HCT116 (cell line): ENCODE results near the gene HIC1. TPM values are rescaled to one million over a fixed set of nuclear protein-coding genes. Genes with fewer than 3 reads are reported as not detected.

ENCODE experiments used
- ATAC-seq: fragments of 200-7000 bp; cut with Tn5 transposase; 2 replicates; pipeline ENCODE4 v1.9.1; 2020; ENCODE audit warnings: mild to moderate bottlenecking, moderate library complexity
- BruUV-seq: library from RNA; stranded (reverse); fragments of 400-500 nt; replicated peaks from 2 replicates; lab custom pipeline; 2021; lab: Mats Ljungman, UMichigan
- CTCF ChIA-PET: fragments of 300-600 bp; sonication (Branson Sonifier 250); formaldehyde crosslinking; loops from one replicate; lab custom pipeline; 2021; ENCODE audit warnings: antibody characterized with exemption; lab: Charles Lee
- POLR2A ChIA-PET: fragments of 300-600, 350-600 bp; sonication (Branson Sonifier 250); formaldehyde crosslinking; loops from one replicate; lab custom pipeline; 2021; ENCODE audit warnings: antibody characterized with exemption; lab: Charles Lee
- RAD21 ChIA-PET, 2 experiments: fragments of 300-600 bp; sonication (Branson Sonifier 250); formaldehyde crosslinking; loops; one replicate each; lab custom pipeline; 2023; ENCODE audit warnings: low total read pairs in 2 of 2; ENCODE audit not compliant: uncharacterized antibody in 2 of 2, unreplicated experiment in 2 of 2, low non-redundant PET in 1 of 2; lab: Charles Lee
- DNase-seq: peaks from one replicate; pipeline ENCODE4 v3.0.0-alpha.2; 2010; ENCODE audit warnings: low read depth, low spot score
- H2AFZ ChIP-seq: fragments of 200-600 bp; shearing (Covaris generic), sonication (generic); 2 replicates; pipeline ENCODE4 v1.6.1; 2017; ENCODE audit warnings: low read depth, mixed run types, mixed read lengths, antibody characterized with exemption, low read length; ENCODE audit not compliant: poor library complexity, severe bottlenecking
- H3K27ac ChIP-seq: 2 replicates; pipeline ENCODE4 v1.5.1; 2012; ENCODE audit warnings: low read depth, low read length
- H3K27me3 ChIP-seq: fragments of 200-600 bp; sonication (generic); 2 replicates; pipeline ENCODE4 v1.6.1; 2016; ENCODE audit warnings: mixed run types, low read length, mixed read lengths; ENCODE audit not compliant: insufficient read depth
- H3K36me3 ChIP-seq, 2 experiments: fragments of 200-500 bp in 1 of 2; fragments of 200-600 bp in 1 of 2; sonication (Bioruptor generic) in 1 of 2; sonication (generic) in 1 of 2; 2 replicates each; pipeline versions ENCODE4 v1.5.1 to v1.6.1; 2014 to 2016; ENCODE audit warnings: low read length in 2 of 2, inconsistent platforms in 1 of 2, mixed read lengths in 1 of 2, mixed run types in 1 of 2; ENCODE audit not compliant: insufficient read depth in 2 of 2, control insufficient read depth in 1 of 2
- H3K4me1 ChIP-seq, 2 experiments: fragments of 200-600 bp in 1 of 2; sonication (generic) in 1 of 2; 2 replicates each; pipeline versions ENCODE4 v1.5.1 to v1.6.1; 2012 to 2017; ENCODE audit warnings: low read length in 2 of 2, inconsistent platforms in 1 of 2, mild to moderate bottlenecking in 1 of 2, mixed read lengths in 1 of 2, mixed run types in 1 of 2, moderate library complexity in 1 of 2; ENCODE audit not compliant: insufficient read depth in 2 of 2, control insufficient read depth in 1 of 2
- H3K4me2 ChIP-seq: fragments of 200-600 bp; sonication (generic); 2 replicates; pipeline ENCODE4 v1.6.1; 2017; ENCODE audit warnings: mixed run types, low read length, mixed read lengths
- H3K4me3 ChIP-seq, 2 experiments: fragments of 200-600 bp in 1 of 2; sonication (generic) in 1 of 2; replicated peaks in 1 of 2; 2 replicates each; pipeline ENCODE4 v1.5.1; 2011 to 2016; ENCODE audit warnings: low read length in 2 of 2, control low read depth in 1 of 2, low read depth in 1 of 2, mild to moderate bottlenecking in 1 of 2, mixed read lengths in 1 of 2, mixed run types in 1 of 2
- H3K79me2 ChIP-seq: fragments of 200-600 bp; sonication (generic); 2 replicates; pipeline ENCODE4 v1.6.1; 2017; ENCODE audit warnings: mild to moderate bottlenecking, mixed run types, low read length, moderate library complexity, mixed read lengths; ENCODE audit not compliant: insufficient read depth
- H3K9ac ChIP-seq: fragments of 200-600 bp; sonication (generic); 2 replicates; pipeline ENCODE4 v1.6.1; 2016; ENCODE audit warnings: low read length, mixed read lengths
- H3K9me2 ChIP-seq: fragments of 200-600 bp; sonication (generic), shearing (Covaris generic); 2 replicates; pipeline ENCODE4 v1.6.1; 2017; ENCODE audit warnings: mixed run types, mild to moderate bottlenecking, moderate library complexity; ENCODE audit not compliant: insufficient read depth
- H3K9me3 ChIP-seq, 2 experiments: fragments of 200-500 bp in 1 of 2; fragments of 200-600 bp in 1 of 2; sonication (Bioruptor generic) in 1 of 2; sonication (generic) in 1 of 2; 2 replicates each; pipeline ENCODE4 v1.6.1; 2014 to 2017; ENCODE audit warnings: low read length in 2 of 2, mixed read lengths in 2 of 2, inconsistent platforms in 1 of 2, low read depth in 1 of 2, mild to moderate bottlenecking in 1 of 2, mixed run types in 1 of 2, moderate library complexity in 1 of 2; ENCODE audit not compliant: control insufficient read depth in 1 of 2, insufficient read depth in 1 of 2
- H4K20me1 ChIP-seq: fragments of 200-600 bp; sonication (generic), shearing (Covaris generic); 2 replicates; pipeline ENCODE4 v1.6.1; 2017; ENCODE audit warnings: mixed run types, mild to moderate bottlenecking, moderate library complexity; ENCODE audit not compliant: insufficient read depth
- CBX3 ChIP-seq: IDR thresholded peaks from 2 replicates; pipeline ENCODE4 v1.6.1; 2012; ENCODE audit warnings: low read depth
- CEBPB ChIP-seq: IDR thresholded peaks from 2 replicates; pipeline ENCODE4 v1.6.1; 2012; ENCODE audit warnings: low read depth
- EGR1 ChIP-seq: IDR thresholded peaks from 2 replicates; pipeline ENCODE4 v1.6.1; 2012; ENCODE audit warnings: low read depth
- ELF1 ChIP-seq: IDR thresholded peaks from 2 replicates; pipeline ENCODE4 v1.6.1; 2012; ENCODE audit warnings: low read depth, borderline replicate concordance
- RAD21 ChIP-seq: IDR thresholded peaks from 2 replicates; pipeline ENCODE4 v1.6.1; 2012; ENCODE audit warnings: low read depth, mild to moderate bottlenecking
- SIN3A ChIP-seq: IDR thresholded peaks from 2 replicates; pipeline ENCODE4 v1.6.1; 2012; ENCODE audit warnings: low read depth
- SRF ChIP-seq: IDR thresholded peaks from 2 replicates; pipeline ENCODE4 v1.6.1; 2012; ENCODE audit warnings: low read depth
- intact Hi-C: fragments of 100-400 bp; cut with micrococcal nuclease; formaldehyde crosslinking; loops from 2 replicates; pipeline ENCODE4 v1.10.0; 2022
- total RNA-seq: library from RNA; stranded (reverse); gene quantifications from one replicate; pipeline ENCODE4 v1.2.1, GENCODE V29; 2021; ENCODE audit not compliant: unreplicated experiment
- TF ChIP-seq, protein P1 (sequence below): IDR thresholded peaks from 2 replicates; pipeline ENCODE4 v1.6.1; 2012; ENCODE audit warnings: low read depth

HIC1 gene
- total RNA-seq, 1 experiment from 2014 or later: 0.64 TPM

DNA sequence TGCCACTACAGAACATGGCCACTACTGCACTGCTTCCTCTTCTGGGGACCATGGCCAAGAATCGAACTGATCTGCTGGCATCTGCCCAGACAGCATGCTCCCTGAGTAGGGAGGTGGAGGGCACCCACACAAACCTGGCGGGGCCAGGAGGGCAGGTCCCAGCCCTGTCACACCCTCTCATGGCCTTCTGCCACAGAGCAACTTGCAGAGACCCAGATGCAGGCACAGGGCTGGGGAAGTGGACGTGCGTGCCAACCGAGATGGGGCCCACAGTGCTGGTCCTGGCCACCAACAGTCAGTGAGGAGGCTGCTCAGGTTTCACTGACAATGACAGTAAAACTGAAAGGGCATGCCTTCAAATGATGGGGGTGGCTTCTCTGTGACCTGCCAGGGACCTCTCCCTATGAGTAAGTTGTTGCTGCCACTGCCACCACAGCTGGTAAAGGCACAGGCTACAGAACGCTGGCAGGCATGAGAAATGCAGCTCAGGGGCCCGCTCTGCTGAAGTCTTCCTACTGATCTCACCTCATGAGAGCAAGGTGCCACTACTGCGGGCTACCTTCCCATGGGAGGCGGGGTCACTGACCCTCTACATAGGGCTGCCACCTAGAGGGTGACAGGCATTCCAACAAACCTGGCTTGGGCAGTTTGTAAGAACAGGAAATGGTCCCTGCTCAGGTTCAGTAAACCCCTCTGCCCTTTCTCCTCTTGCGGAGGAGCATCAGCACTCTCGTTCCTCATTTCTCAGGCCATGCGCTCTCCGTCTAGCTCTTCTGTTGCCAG lies 15.5 kb downstream of the HIC1 start:
- Histone ChIP-seq H3K27me3 (no peaks in the 10 kb centered on the region), H3K79me2 (no peaks in the 10 kb centered on the region), H2AFZ (no peak overlapping the region), H3K4me1 (peaks cover 0 to 14% of the 10 kb centered on the region in 2 experiments; a peak in 1 of 4 replicates), H3K9ac (no peak overlapping the region), H3K9me3 (no peaks in the 10 kb centered on the region), H3K9me2 (no peaks in the 10 kb centered on the region), H3K4me2 (no peak overlapping the region), H3K36me3 (no peaks in the 10 kb centered on the region), H3K27ac (no peak overlapping the region), H3K4me3 (no peak overlapping the region), H4K20me1 (no peaks in the 10 kb centered on the region)
- intact Hi-C loops: no loop called here
- BruUV-seq: no TSS peak
- TF ChIP-seq SIN3A (no peak), RAD21 (no peak), SRF (no peak), CEBPB (no peak), ELF1 (no peak), EGR1 (no peak), CBX3 (no peak)
- TF ChIP-seq, protein P1, sequence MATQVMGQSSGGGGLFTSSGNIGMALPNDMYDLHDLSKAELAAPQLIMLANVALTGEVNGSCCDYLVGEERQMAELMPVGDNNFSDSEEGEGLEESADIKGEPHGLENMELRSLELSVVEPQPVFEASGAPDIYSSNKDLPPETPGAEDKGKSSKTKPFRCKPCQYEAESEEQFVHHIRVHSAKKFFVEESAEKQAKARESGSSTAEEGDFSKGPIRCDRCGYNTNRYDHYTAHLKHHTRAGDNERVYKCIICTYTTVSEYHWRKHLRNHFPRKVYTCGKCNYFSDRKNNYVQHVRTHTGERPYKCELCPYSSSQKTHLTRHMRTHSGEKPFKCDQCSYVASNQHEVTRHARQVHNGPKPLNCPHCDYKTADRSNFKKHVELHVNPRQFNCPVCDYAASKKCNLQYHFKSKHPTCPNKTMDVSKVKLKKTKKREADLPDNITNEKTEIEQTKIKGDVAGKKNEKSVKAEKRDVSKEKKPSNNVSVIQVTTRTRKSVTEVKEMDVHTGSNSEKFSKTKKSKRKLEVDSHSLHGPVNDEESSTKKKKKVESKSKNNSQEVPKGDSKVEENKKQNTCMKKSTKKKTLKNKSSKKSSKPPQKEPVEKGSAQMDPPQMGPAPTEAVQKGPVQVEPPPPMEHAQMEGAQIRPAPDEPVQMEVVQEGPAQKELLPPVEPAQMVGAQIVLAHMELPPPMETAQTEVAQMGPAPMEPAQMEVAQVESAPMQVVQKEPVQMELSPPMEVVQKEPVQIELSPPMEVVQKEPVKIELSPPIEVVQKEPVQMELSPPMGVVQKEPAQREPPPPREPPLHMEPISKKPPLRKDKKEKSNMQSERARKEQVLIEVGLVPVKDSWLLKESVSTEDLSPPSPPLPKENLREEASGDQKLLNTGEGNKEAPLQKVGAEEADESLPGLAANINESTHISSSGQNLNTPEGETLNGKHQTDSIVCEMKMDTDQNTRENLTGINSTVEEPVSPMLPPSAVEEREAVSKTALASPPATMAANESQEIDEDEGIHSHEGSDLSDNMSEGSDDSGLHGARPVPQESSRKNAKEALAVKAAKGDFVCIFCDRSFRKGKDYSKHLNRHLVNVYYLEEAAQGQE: no peak
- ATAC-seq: peak; percentile 71
- ChIA-PET POLR2A (no interaction called here), CTCF (interaction anchor here (1.4 to 1.7 kb wide), 2 partner anchors 12 to 175 kb away, joined by 3 to 9 read pairs; no protein-coding TSS in a partner anchor), RAD21 (no interaction called here)
- no peak for DNase-seq
